ENCODE measurements around the gene TMTC2. TPM values are rescaled to one million over a fixed set of nuclear protein-coding genes. Genes with fewer than 3 reads are reported as not detected.

TMTC2 gene
- total and polyA plus RNA-seq, 5 donors from 2014 or later: 0.10 to 6.3 (median 0.21) TPM

DNA sequence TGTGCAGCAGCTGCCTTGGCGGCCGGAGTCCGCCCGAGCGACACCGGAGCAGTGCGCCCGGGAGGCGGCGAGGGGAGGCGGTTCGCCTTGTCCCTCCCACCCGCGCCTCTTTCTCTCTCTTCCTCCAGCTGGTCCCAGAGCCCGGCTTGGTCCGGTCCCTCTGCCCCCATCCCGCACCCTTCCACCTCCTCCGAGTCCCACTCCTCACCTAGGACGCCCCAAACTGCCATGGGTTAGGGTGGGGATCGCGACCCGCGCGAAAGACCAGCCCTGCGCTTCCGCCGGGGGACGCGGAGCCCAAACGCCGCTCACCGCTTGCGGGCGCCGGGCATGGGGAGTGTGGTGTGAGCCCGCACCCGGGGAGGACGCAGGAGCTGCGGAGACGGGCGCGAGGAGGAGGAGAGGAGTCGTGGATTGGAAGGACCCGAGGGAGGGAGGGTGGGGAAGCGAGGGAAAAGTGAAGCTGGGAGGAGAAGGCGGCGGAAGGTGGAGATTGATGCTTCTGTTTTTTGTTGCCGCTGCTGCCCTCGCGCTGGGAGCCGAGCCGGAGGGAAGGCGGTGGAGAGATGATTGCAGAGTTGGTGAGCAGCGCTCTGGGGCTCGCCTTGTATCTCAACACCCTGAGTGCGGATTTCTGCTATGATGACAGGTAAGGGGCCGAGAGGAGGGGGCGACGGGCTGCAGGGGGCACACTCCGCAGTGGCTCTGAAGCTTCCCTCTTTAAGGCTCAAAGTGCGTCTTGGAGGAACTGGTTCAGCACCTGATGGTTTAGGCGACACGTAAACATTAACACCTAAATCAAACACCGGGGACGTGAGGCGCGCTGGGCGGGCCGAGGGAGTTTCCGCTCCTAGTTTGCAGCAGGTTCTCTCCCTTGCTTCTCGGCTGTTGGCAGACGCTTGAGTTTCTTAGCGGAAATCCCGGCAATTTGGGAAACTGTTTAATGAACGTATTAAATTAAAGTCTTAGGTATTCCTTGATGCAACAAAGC is 610 bp downstream of the TMTC2 start:
- Histone ChIP-seq H3K27ac (ENCODE audit: insufficient read depth, low read length, poor library complexity, severe bottlenecking) (peak overlapping the region; percentile 88), H3K4me3 (ENCODE audit: low read depth, low read length) (peak overlapping the region; percentile 97), H3K27me3 (ENCODE audit: control insufficient read depth, insufficient read depth, low read length) (peaks cover 2% of the 10 kb centered on the region), H3K9me3 (ENCODE audit: control insufficient read depth in 2 of 2, low read length in 2 of 2) (no peaks in the 10 kb centered on the region), H3K4me1 (ENCODE audit: control insufficient read depth, insufficient read depth, low read length, poor library complexity, severe bottlenecking) (peaks cover 22% of the 10 kb centered on the region), H3K36me3 (ENCODE audit: control insufficient read depth, insufficient read depth, low read length) (no peaks in the 10 kb centered on the region)
- Mint-ChIP-seq H3K4me3 (peak overlapping the region; percentile 93 to 99 (median 97)), H3K9me3 (no peaks in the 10 kb centered on the region), H3K36me3 (peaks cover 4% of the 10 kb centered on the region), H3K27me3 (peaks cover 5% of the 10 kb centered on the region), H3K27ac (peak overlapping the region; percentile 32 to 95 (median 87)), H3K4me1 (peaks cover 0 to 22% (median 14%) of the 10 kb centered on the region in 4 donors)
- ATAC-seq (ENCODE audit: low read depth in 2 of 2) (peak; percentile 27 to 39), DNase-seq (peak; percentile 39 to 79 (median 57))

DNA sequence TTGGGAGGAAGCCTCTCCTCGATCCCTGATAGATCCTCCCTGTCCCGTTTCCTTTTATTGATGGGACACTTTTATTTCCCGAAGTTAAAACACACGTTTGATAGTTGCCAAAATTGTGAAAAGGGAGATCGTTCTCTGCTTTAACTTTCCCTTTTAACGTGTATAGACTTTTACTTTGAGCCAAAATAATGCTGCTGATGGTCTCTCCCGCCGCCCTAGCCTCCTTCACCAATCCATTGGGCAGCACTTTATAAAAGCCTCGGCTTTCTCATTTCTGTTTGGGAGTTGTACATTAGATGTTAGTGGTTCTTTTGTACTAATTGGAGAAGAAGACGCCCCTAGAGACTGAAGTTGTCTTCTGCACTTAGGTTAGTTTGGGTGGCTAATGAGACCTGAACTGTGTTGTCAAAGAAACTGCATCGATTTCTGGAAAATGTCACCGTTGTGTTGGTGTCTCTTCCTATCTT is 1.4 kb downstream of the TMTC2 start:
- peak overlapping the region; percentile 97 for H3K4me3 ChIP-seq (ENCODE audit: low read depth, low read length)
- ATAC-seq (ENCODE audit: low read depth in 2 of 2) (no peak), DNase-seq (peak in 2 of 3 donors; percentile 10 to 17)
- peaks cover 1% of the 10 kb centered on the region for H3K27me3 ChIP-seq (ENCODE audit: control insufficient read depth, insufficient read depth, low read length)
- Mint-ChIP-seq H3K4me1 (peaks cover 0 to 22% (median 14%) of the 10 kb centered on the region in 4 donors), H3K9me3 (no peaks in the 10 kb centered on the region), H3K4me3 (peak overlapping the region; percentile 93 to 99 (median 97)), H3K27ac (peak overlapping the region; percentile 87 to 97 (median 95)), H3K36me3 (peaks cover 4% of the 10 kb centered on the region), H3K27me3 (peaks cover under 1% of the 10 kb centered on the region)
- peaks cover 22% of the 10 kb centered on the region for H3K4me1 ChIP-seq (ENCODE audit: control insufficient read depth, insufficient read depth, low read length, poor library complexity, severe bottlenecking)
- H3K27ac ChIP-seq (ENCODE audit: insufficient read depth, low read length, poor library complexity, severe bottlenecking): peak overlapping the region; percentile 88
- H3K36me3 ChIP-seq (ENCODE audit: control insufficient read depth, insufficient read depth, low read length): no peaks in the 10 kb centered on the region
- no peaks in the 10 kb centered on the region for H3K9me3 ChIP-seq (ENCODE audit: control insufficient read depth in 2 of 2, low read length in 2 of 2)

DNA sequence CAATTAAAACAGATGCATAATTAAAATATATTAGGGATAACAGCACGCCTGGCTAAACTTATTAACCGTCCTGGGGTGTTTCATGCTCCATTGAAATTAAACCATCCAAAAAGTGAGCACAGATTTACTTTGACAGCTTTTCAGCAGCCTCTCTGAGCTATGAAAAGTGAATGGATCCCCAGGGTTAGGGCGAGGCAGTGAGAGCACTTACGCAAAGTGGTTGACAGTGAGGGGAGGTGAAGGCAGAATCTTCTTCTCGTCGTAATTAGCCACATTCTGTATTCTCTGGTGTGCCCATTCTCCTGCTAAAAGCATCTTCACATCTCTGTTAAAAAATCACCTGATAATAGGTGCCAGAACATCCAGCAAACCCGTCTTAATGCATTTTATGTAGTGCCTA is 1.9 kb downstream of the TMTC2 start:
- Histone ChIP-seq H3K4me1 (ENCODE audit: control insufficient read depth, insufficient read depth, low read length, poor library complexity, severe bottlenecking) (peaks cover 22% of the 10 kb centered on the region), H3K27me3 (ENCODE audit: control insufficient read depth, insufficient read depth, low read length) (peaks cover 1% of the 10 kb centered on the region), H3K4me3 (ENCODE audit: low read depth, low read length) (peak overlapping the region; percentile 97), H3K9me3 (ENCODE audit: control insufficient read depth in 2 of 2, low read length in 2 of 2) (no peaks in the 10 kb centered on the region), H3K27ac (ENCODE audit: insufficient read depth, low read length, poor library complexity, severe bottlenecking) (no peak overlapping the region), H3K36me3 (ENCODE audit: control insufficient read depth, insufficient read depth, low read length) (no peaks in the 10 kb centered on the region)
- no peaks in the 10 kb centered on the region for H3K9me3 Mint-ChIP-seq
- ATAC-seq (ENCODE audit: low read depth in 2 of 2) (no peak), DNase-seq (no peak)
- H3K36me3 Mint-ChIP-seq: peaks cover 9% of the 10 kb centered on the region
- H3K4me1 Mint-ChIP-seq: peaks cover 0 to 22% (median 14%) of the 10 kb centered on the region in 4 donors
- peak overlapping the region in 1 of 3 donors; percentile 97 for H3K27ac Mint-ChIP-seq
- peak overlapping the region; percentile 93 to 99 (median 97) for H3K4me3 Mint-ChIP-seq
- no peaks in the 10 kb centered on the region for H3K27me3 Mint-ChIP-seq

DNA sequence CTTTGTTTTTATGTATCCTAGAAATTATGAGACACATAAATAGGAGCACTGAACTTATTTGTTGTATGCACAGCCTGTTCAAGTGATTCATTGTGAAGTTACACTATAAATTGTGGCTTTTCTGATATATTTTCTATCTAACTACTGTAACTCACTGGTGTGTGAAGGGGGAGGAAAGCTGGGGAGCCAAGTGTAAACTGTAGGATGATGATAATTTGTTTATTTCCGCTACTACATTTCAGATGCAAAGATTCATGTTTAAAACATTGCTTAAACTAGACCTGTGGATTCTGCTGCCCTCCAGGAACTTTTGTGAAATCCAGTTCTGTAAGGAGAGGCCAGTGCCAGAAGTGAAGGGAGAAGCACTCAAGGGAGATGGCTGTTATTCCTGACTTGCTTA is 3.3 kb downstream of the TMTC2 start:
- Mint-ChIP-seq H3K27me3 (no peaks in the 10 kb centered on the region), H3K36me3 (peaks cover 9% of the 10 kb centered on the region), H3K9me3 (no peaks in the 10 kb centered on the region), H3K4me3 (peak overlapping the region in 1 of 4 donors; percentile 29), H3K4me1 (peaks cover 0 to 22% (median 14%) of the 10 kb centered on the region in 4 donors), H3K27ac (peak overlapping the region in 1 of 3 donors; percentile 71)
- DNase-seq (no peak), ATAC-seq (ENCODE audit: low read depth in 2 of 2) (no peak)
- Histone ChIP-seq H3K27ac (ENCODE audit: insufficient read depth, low read length, poor library complexity, severe bottlenecking) (no peak overlapping the region), H3K4me3 (ENCODE audit: low read depth, low read length) (no peak overlapping the region), H3K27me3 (ENCODE audit: control insufficient read depth, insufficient read depth, low read length) (no peaks in the 10 kb centered on the region), H3K9me3 (ENCODE audit: control insufficient read depth in 2 of 2, low read length in 2 of 2) (no peaks in the 10 kb centered on the region), H3K4me1 (ENCODE audit: control insufficient read depth, insufficient read depth, low read length, poor library complexity, severe bottlenecking) (peaks cover 22% of the 10 kb centered on the region), H3K36me3 (ENCODE audit: control insufficient read depth, insufficient read depth, low read length) (no peaks in the 10 kb centered on the region)

DNA sequence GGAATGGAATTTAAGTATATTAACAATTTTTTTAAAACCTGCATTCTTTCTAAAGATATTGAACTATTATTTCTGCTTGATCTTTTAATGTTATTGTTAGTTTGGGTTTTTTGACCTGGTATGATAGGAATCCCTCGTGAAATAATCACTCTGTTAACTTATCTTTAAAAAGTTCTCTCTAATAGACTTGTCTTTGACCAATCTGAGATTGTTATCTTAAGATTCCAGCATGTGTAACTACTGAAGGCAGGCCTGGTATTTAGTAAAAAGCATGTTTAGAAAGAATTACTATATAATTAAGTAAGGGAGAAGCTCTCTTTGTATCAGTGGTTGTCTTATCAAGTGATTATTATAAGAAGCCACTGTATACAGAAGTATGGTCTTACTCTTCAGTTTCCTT is 4.8 kb downstream of the TMTC2 start:
- H3K4me3 Mint-ChIP-seq: no peak overlapping the region
- no peaks in the 10 kb centered on the region for H3K36me3 ChIP-seq (ENCODE audit: control insufficient read depth, insufficient read depth, low read length)

DNA sequence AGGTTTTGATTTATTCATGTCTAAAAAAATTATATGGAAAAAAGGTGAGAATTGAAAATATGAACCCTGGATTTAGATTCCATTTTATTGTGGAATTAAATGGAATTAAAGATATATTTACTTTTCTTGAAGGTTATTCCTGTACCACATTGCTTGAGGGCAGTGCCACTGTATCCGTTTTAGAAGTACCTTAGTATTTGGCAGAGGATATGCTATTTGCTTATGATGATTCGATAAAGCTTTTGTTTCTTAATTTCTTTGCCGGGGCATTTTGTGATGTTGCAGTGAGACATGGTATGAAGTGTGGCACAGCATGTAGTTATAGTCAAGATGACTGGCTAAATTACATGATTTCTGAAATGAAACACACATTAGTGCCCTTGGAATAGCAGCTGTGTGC is 7.6 kb downstream of the TMTC2 start:
- Mint-ChIP-seq H3K4me1 (peaks cover 0 to 5% (median 2%) of the 10 kb centered on the region in 4 donors), H3K27me3 (no peaks in the 10 kb centered on the region), H3K36me3 (peaks cover 9% of the 10 kb centered on the region), H3K9me3 (no peaks in the 10 kb centered on the region), H3K27ac (no peak overlapping the region), H3K4me3 (no peak overlapping the region)
- Histone ChIP-seq H3K36me3 (ENCODE audit: control insufficient read depth, insufficient read depth, low read length) (no peaks in the 10 kb centered on the region), H3K4me1 (ENCODE audit: control insufficient read depth, insufficient read depth, low read length, poor library complexity, severe bottlenecking) (no peaks in the 10 kb centered on the region), H3K9me3 (ENCODE audit: control insufficient read depth in 2 of 2, low read length in 2 of 2) (no peaks in the 10 kb centered on the region), H3K27me3 (ENCODE audit: control insufficient read depth, insufficient read depth, low read length) (no peaks in the 10 kb centered on the region), H3K4me3 (ENCODE audit: low read depth, low read length) (no peak overlapping the region), H3K27ac (ENCODE audit: insufficient read depth, low read length, poor library complexity, severe bottlenecking) (no peak overlapping the region)
- DNase-seq (no peak), ATAC-seq (ENCODE audit: low read depth in 2 of 2) (no peak)

More for the DNA sequence above, 4.8 kb downstream of the TMTC2 start:
- Mint-ChIP-seq H3K27ac (no peak overlapping the region), H3K36me3 (peaks cover 9% of the 10 kb centered on the region), H3K27me3 (no peaks in the 10 kb centered on the region), H3K9me3 (no peaks in the 10 kb centered on the region), H3K4me1 (peaks cover 0 to 19% (median 10%) of the 10 kb centered on the region in 4 donors)
- peaks cover 15% of the 10 kb centered on the region for H3K4me1 ChIP-seq (ENCODE audit: control insufficient read depth, insufficient read depth, low read length, poor library complexity, severe bottlenecking)
- DNase-seq (no peak), ATAC-seq (ENCODE audit: low read depth in 2 of 2) (no peak)
- H3K9me3 ChIP-seq (ENCODE audit: control insufficient read depth in 2 of 2, low read length in 2 of 2): no peaks in the 10 kb centered on the region
- H3K27me3 ChIP-seq (ENCODE audit: control insufficient read depth, insufficient read depth, low read length): no peaks in the 10 kb centered on the region
- no peak overlapping the region for H3K4me3 ChIP-seq (ENCODE audit: low read depth, low read length)
- H3K27ac ChIP-seq (ENCODE audit: insufficient read depth, low read length, poor library complexity, severe bottlenecking): no peak overlapping the region

DNA sequence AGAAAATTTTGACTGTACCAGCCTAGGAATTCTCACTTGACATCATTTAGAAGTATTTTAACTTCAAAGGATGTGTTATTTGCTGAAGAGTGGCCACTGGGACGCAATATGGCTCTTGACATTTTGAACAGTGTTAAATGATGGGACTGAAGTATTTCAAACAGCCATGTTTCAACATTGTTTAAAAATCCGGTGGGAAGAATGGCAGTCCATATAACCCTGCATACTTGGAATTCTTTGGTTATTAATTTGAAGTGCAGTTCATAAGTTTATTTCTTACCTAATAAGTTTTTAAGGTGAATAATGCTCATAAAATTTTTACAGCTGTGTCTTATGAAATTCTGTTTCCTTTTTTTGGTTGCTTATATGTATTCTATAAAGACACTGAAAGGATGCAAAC is 8.3 kb downstream of the TMTC2 start:
- peaks cover 7% of the 10 kb centered on the region for H3K36me3 Mint-ChIP-seq
- no peaks in the 10 kb centered on the region for H3K9me3 Mint-ChIP-seq
- H3K36me3 ChIP-seq (ENCODE audit: control insufficient read depth, insufficient read depth, low read length): no peaks in the 10 kb centered on the region

More for the DNA sequence above, 8.3 kb downstream of the TMTC2 start:
- Histone ChIP-seq H3K9me3 (ENCODE audit: control insufficient read depth in 2 of 2, low read length in 2 of 2) (no peaks in the 10 kb centered on the region), H3K27ac (ENCODE audit: insufficient read depth, low read length, poor library complexity, severe bottlenecking) (no peak overlapping the region), H3K4me1 (ENCODE audit: control insufficient read depth, insufficient read depth, low read length, poor library complexity, severe bottlenecking) (no peaks in the 10 kb centered on the region), H3K4me3 (ENCODE audit: low read depth, low read length) (no peak overlapping the region), H3K27me3 (ENCODE audit: control insufficient read depth, insufficient read depth, low read length) (no peaks in the 10 kb centered on the region)
- no peak overlapping the region for H3K27ac Mint-ChIP-seq
- no peak for DNase-seq
- H3K4me3 Mint-ChIP-seq: no peak overlapping the region
- no peaks in the 10 kb centered on the region for H3K27me3 Mint-ChIP-seq
- peaks cover 0 to 2% (median 1%) of the 10 kb centered on the region in 4 donors for H3K4me1 Mint-ChIP-seq
- no peak for ATAC-seq (ENCODE audit: low read depth in 2 of 2)

All from CD4-positive, CD25-positive, alpha-beta regulatory T cell (primary cell).